GM03348 (cell line): ENCODE measurements around the gene PEPD.
A peak's percentile ranks its signal among the peaks of the same experiment; 100 is the strongest.
"Not testable (repeated sequence)": the region's sequence is repeated elsewhere in the genome, so short reads cannot be mapped to it uniquely, and the experiment has no call there.

Source experiments
- DNase-seq: peaks from one replicate; pipeline ENCODE4 v3.0.0; 2012; ENCODE audit warnings: low spot score

Gene PEPD

GRCh38 chr19:33497131-33497777 is 24.3 kb downstream of the PEPD start:
- DNase-seq = no peak

- no peak for DNase-seq
Observed at GRCh38 chr19:33496038-33496895, 25.3 kb downstream of the PEPD start.

- DNase-seq = no peak
Observed at GRCh38 chr19:33493401-33494275, 28.0 kb downstream of the PEPD start.

DNA sequence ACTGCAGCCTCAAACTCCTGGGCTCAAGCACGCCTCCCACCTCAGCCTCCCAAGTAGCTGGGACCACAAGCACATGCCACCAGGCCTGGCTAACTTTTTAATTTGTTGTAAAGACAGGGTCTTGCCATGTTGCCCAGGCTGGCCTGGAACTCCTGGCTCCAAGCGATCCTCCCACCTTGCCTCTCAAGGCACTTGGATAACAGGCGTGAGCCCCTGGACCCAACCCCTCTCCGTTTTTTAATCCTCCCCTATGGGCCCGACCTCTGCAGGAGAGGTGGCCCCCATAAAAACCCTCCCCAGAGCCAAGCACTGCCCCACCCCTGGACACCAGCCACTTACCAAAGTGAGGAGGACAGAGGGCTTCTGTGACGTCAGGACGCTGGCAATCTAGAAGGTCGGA is 28.6 kb downstream of the PEPD start:
- DNase-seq = no peak

GRCh38 chr19:33492090-33492489 is 29.5 kb downstream of the PEPD start:
- no peak for DNase-seq

DNA sequence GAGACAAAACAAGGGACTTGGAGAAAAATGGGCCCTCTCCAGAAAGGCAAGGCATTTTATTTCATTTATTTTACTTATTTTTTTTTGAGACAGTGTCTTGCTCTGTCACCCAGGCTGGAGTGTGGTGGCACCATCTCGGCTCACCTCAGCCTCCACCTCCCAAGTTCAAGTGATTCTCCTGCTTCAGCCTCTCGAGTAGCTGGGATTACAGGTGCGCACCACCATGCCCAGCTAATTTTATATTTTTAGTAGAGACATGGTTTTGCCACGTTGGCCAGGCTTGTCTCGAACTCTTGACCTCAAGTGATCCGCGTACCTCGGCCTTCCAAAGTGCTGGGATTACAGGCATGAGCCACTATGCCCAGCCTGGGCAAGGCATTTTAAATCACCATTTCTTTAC is 31.0 kb downstream of the PEPD start:
- not testable (repeated sequence) for DNase-seq

DNA sequence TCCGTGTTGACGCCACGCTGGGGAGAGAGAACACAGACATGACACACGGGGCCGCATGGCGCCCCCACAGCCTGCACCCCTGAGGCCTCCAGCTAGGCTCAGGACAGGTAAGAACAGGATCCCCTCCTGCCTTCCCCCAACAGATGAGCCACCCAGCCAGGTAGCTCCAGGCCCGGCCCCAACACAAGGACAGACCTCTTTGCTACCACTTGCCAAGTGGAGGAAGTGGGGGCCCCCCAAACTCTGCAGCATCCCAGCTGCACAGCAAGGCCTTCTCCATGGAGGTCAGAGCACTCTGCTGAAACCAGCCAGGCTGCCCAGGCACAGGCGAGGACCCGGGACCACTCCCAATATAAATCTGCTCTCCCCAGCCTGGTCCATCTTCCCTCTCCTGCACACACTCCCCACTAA is 31.5 kb downstream of the PEPD start:
- DNase-seq = no peak

DNA sequence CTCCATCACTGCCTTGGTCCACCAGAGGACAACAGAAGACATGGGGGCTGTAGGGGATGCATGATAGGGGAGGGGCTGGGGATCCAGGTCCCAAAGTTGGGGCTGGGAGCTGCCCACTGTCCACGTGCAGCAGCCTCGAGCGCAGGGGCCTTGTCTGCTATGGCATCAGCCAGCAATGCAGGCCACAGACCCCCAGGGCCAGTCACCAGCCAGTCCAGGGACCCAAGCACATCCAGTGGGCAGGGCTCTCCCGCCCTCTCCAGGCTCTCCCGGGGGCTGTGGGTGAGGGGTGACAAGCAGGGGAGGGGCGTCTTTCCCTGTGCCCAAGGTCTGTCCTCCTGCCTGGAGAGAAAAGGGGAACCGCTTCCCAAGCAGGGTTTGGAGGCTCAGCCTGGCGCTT is 32.8 kb downstream of the PEPD start:
- no peak for DNase-seq

DNA sequence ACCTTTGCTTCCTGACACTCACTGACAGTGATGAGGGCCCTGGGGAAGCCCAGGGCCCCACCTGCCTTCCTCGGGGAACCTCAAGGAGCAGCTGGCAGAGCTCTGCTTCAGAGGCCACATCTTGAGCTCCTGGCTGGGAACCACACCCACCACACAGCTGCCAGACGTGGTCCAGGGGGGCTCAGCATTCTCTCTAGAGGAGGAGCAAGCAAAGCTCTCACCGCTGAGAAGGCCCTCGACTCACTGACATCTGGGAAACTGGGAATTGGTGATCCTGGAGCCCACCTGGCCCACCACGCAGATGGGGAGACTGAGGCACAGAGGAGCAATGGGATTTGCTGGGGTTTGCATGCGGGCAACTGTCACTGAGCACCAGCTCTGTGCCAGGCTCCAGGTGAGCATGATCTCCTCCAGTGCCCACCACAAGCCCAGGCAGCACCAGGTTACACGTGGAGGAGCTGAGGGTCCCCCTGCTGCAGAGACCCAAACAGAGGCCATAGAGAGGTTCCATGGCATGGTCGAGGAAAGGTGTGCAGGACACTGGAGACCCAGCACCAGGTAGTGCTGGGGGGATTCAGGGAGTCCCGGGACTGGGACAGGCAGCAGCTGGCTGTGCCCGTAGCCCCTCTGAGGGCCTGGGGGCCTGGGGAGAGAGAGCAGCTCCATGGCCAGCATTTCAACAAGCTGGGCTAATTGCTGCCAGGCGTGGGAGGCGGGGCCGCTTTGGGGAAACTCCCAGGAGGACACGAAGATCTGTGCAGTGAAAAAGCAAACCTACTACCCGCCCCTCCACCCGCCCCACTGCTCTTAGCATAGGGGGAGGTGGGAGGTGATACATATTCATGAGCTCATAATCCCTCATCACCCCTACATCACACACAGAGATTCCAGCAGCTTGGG is 33.4 kb downstream of the PEPD start:
- no peak for DNase-seq

- DNase-seq = no peak
Observed at GRCh38 chr19:33486936-33487811, 34.4 kb downstream of the PEPD start.

GRCh38 chr19:33486407-33486806 is 35.2 kb downstream of the PEPD start:
- no peak for DNase-seq

- DNase-seq = no peak
Observed at GRCh38 chr19:33484226-33484774, 37.3 kb downstream of the PEPD start.

- no peak for DNase-seq
Observed at GRCh38 chr19:33482476-33482875, 39.1 kb downstream of the PEPD start.

GRCh38 chr19:33481863-33482262 is 39.7 kb downstream of the PEPD start:
- no peak for DNase-seq

- not testable (repeated sequence) for DNase-seq
Observed at GRCh38 chr19:33479570-33479969, 42.0 kb downstream of the PEPD start.

GRCh38 chr19:33477781-33478180 is 43.8 kb downstream of the PEPD start:
- no peak for DNase-seq

- no peak for DNase-seq
Observed at GRCh38 chr19:33476151-33476707, 45.4 kb downstream of the PEPD start.

GRCh38 chr19:33473653-33474305 is 47.8 kb downstream of the PEPD start:
- DNase-seq = peak; percentile 41
